Sigmoid colon (tissue), 7 donors: ENCODE data around the gene NCOA7. TPM values are rescaled to one million over a fixed set of nuclear protein-coding genes. Genes with fewer than 3 reads are reported as not detected.

Experiments
- DNase-seq: peaks from one replicate; pipeline ENCODE4 v3.0.0-alpha.2; 2019
- H3K27ac ChIP-seq, 4 donors: fragments of 200-600 bp; sonication (generic); one replicate each; pipeline ENCODE4 v1.5.1; 2016 to 2019; ENCODE audit warnings: mild to moderate bottlenecking in 1 of 4
- H3K27me3 ChIP-seq, 3 donors: fragments of 200-600 bp; sonication (generic); one replicate each; pipeline ENCODE4 v1.5.1; 2019; ENCODE audit warnings: mild to moderate bottlenecking in 1 of 3
- H3K36me3 ChIP-seq, 4 donors: fragments of 200-600 bp; sonication (generic); one replicate each; pipeline ENCODE4 v1.5.1; 2016 to 2019
- H3K4me1 ChIP-seq, 4 donors: fragments of 200-600 bp; sonication (generic); one replicate each; pipeline ENCODE4 v1.5.1; 2017 to 2019
- H3K4me3 ChIP-seq, 4 donors: fragments of 200-600 bp; sonication (generic); one replicate each; pipeline ENCODE4 v1.5.1; 2017 to 2019; ENCODE audit warnings: mild to moderate bottlenecking in 2 of 4, moderate library complexity in 1 of 4
- H3K9me3 ChIP-seq, 4 donors: fragments of 200-600 bp in 3 of 4; sonication (generic) in 3 of 4; one replicate each; pipeline versions ENCODE4 v1.5.1 to v1.6.1; 2013 to 2019
- CTCF ChIP-seq, 4 experiments: fragments of 450-650 bp in 3 of 4; fragments of 200-600 bp in 1 of 4; IDR thresholded peaks; one replicate each; pipeline ENCODE4 v1.5.1; 2016 to 2019; ENCODE audit warnings: antibody characterized with exemption in 4 of 4, mild to moderate bottlenecking in 3 of 4, moderate library complexity in 2 of 4
- EP300 ChIP-seq, 4 donors: sonication (generic); formaldehyde crosslinking; IDR thresholded peaks; one replicate each; pipeline ENCODE4 v1.6.1; 2017; ENCODE audit warnings: antibody characterized with exemption in 4 of 4
- POLR2A ChIP-seq, 2 donors: fragments of 450-650 bp; IDR thresholded peaks; one replicate each; pipeline ENCODE4 v1.6.1; 2016; ENCODE audit warnings: antibody characterized with exemption in 2 of 2, mild to moderate bottlenecking in 2 of 2, moderate library complexity in 2 of 2
- POLR2AphosphoS5 ChIP-seq, 4 donors: sonication (generic); formaldehyde crosslinking; IDR thresholded peaks; one replicate each; pipeline ENCODE4 v1.6.1; 2017; ENCODE audit warnings: antibody characterized with exemption in 4 of 4
- WGBS, 2 donors: extraction: QIAGEN DNeasy Blood & Tissue Kit; methylation state at CpG; one replicate each; pipeline ENCODE4 v1.1.7; 2013; 5-methylcytosine and 5-hydroxymethylcytosine counted together
- intact Hi-C: fragments of 100-400 bp; cut with DNase I; formaldehyde crosslinking; loops from one replicate; pipeline ENCODE4 v1.15.1; 2023
- polyA plus RNA-seq, 3 donors: library from polyadenylated mRNA; stranded (reverse); fragments of 200-250 nt; gene quantifications; one replicate each; pipeline ENCODE4 v1.2.3, GENCODE V29; 2013
- total RNA-seq, 4 donors: library from RNA; depleted of rRNA; stranded (reverse); fragments of >200 nt; gene quantifications; one replicate each; pipeline ENCODE4 v1.1.0, GENCODE V29; 2016
- donor health status: healthy with polysubstance abuse.
- donor health status: Bipolar disorder and iron deficiency.
- donor health status: healthy.

Gene NCOA7
- total and polyA plus RNA-seq, 7 donors: 15.6 to 48.3 (median 27.5) TPM

- peaks cover 0 to 21% (median 9%) of the 10 kb centered on the region in 4 donors for H3K4me1 ChIP-seq
- H3K27ac ChIP-seq: no peak overlapping the region
- no peaks in the 10 kb centered on the region for H3K9me3 ChIP-seq
- H3K4me3 ChIP-seq: no peak overlapping the region
- H3K27me3 ChIP-seq: no peaks in the 10 kb centered on the region
- no peak for DNase-seq
- no peaks in the 10 kb centered on the region for H3K36me3 ChIP-seq
- intact Hi-C loops: no loop called here
- WGBS, 2 donors: 55 to 86% methylated on average over 10 of the region's 10 CpGs
- TF ChIP-seq POLR2AphosphoS5 (IDR thresholded peaks at IDR 0.05) (no peak), POLR2A (IDR thresholded peaks at IDR 0.05) (no peak), EP300 (IDR thresholded peaks at IDR 0.05) (no peak), CTCF (IDR thresholded peaks at IDR 0.05) (no peak)
These were observed 152.1 kb downstream of the NCOA7 start for GRCh38 chr6:125942672-125943527.

- 51 to 78% methylated on average over 4 of the region's 4 CpGs for WGBS, 2 donors
- H3K27ac ChIP-seq: peak overlapping the region; percentile 20 to 66 (median 50)
- H3K4me1 ChIP-seq: peaks cover 0 to 21% (median 9%) of the 10 kb centered on the region in 4 donors
These were observed 153.0 kb downstream of the NCOA7 start for GRCh38 chr6:125943528-125944433.

GRCh38 chr6:125944434-125944816 lies 153.7 kb downstream of the NCOA7 start:
- intact Hi-C loops: no loop called here
- TF ChIP-seq CTCF (IDR thresholded peaks at IDR 0.05) (no peak), POLR2A (IDR thresholded peaks at IDR 0.05) (no peak), EP300 (IDR thresholded peaks at IDR 0.05) (no peak), POLR2AphosphoS5 (IDR thresholded peaks at IDR 0.05) (peak in 2 of 4 donors; percentile 22 to 66)
- Histone ChIP-seq H3K4me1 (peaks cover 0 to 21% (median 9%) of the 10 kb centered on the region in 4 donors), H3K27me3 (no peaks in the 10 kb centered on the region), H3K4me3 (no peak overlapping the region), H3K9me3 (no peaks in the 10 kb centered on the region), H3K36me3 (no peaks in the 10 kb centered on the region), H3K27ac (peak overlapping the region; percentile 20 to 66 (median 50))
- WGBS, 2 donors: 2 to 21% methylated on average over 5 of the region's 5 CpGs
- peak; percentile 82 for DNase-seq

More at GRCh38 chr6:125943528-125944433, 153.0 kb downstream of the NCOA7 start:
- intact Hi-C loops: no loop called here
- no peaks in the 10 kb centered on the region for H3K9me3 ChIP-seq
- no peaks in the 10 kb centered on the region for H3K36me3 ChIP-seq
- no peak overlapping the region for H3K4me3 ChIP-seq
- DNase-seq: no peak
- H3K27me3 ChIP-seq: no peaks in the 10 kb centered on the region
- TF ChIP-seq POLR2AphosphoS5 (IDR thresholded peaks at IDR 0.05) (no peak), CTCF (IDR thresholded peaks at IDR 0.05) (no peak), EP300 (IDR thresholded peaks at IDR 0.05) (no peak), POLR2A (IDR thresholded peaks at IDR 0.05) (no peak)

- no peak for DNase-seq
- peaks cover 0 to 21% (median 9%) of the 10 kb centered on the region in 4 donors for H3K4me1 ChIP-seq
- TF ChIP-seq EP300 (IDR thresholded peaks at IDR 0.05) (no peak), POLR2AphosphoS5 (IDR thresholded peaks at IDR 0.05) (no peak), POLR2A (IDR thresholded peaks at IDR 0.05) (no peak), CTCF (IDR thresholded peaks at IDR 0.05) (no peak)
- intact Hi-C loops: no loop called here
- H3K9me3 ChIP-seq: no peaks in the 10 kb centered on the region
- no peaks in the 10 kb centered on the region for H3K36me3 ChIP-seq
- WGBS, 2 donors: 18 to 38% methylated on average over 1 of the region's 1 CpG
- peak overlapping the region in 3 of 4 donors; percentile 41 to 66 (median 58) for H3K27ac ChIP-seq
- no peaks in the 10 kb centered on the region for H3K27me3 ChIP-seq
- no peak overlapping the region for H3K4me3 ChIP-seq
These were observed 154.1 kb downstream of the NCOA7 start for GRCh38 chr6:125944896-125945295.
